ENCODE data around the gene ESR1. TPM values are rescaled to one million over a fixed set of nuclear protein-coding genes. Genes with fewer than 3 reads are reported as not detected.

Gene ESR1
- total RNA-seq, 4 donors from 2014 or later, result 0.83 to 1.8 (median 1.3) TPM

GRCh38 chr6:152096863-152097496 is 289.5 kb downstream of the ESR1 start:
- H3K4me1 ChIP-seq, result peaks cover 0 to 17% (median 10%) of the 10 kb centered on the region in 4 donors
- H3K9me3 ChIP-seq, result no peaks in the 10 kb centered on the region
- peak; percentile 3 for DNase-seq (ENCODE audit: extremely low spot score)
- H3K27me3 ChIP-seq, result no peaks in the 10 kb centered on the region
- H3K27ac ChIP-seq (replicated peaks in 1 of 4), result no peak overlapping the region
- H3K4me3 ChIP-seq, result no peak overlapping the region
- TF ChIP-seq EP300 (IDR thresholded peaks at IDR 0.05) (no peak), CTCF (IDR thresholded peaks at IDR 0.05) (no peak), POLR2AphosphoS5 (IDR thresholded peaks at IDR 0.05) (no peak), POLR2A (IDR thresholded peaks at IDR 0.05; ENCODE audit: low read depth) (no peak)
- 66% methylated on average over 5 of the region's 5 CpGs for WGBS
- intact Hi-C loops (cut with DNase I), result no loop called here
- H3K36me3 ChIP-seq, result no peaks in the 10 kb centered on the region

- TF ChIP-seq CTCF (IDR thresholded peaks at IDR 0.05), result no peak
- no peak for TF ChIP-seq POLR2AphosphoS5 (IDR thresholded peaks at IDR 0.05)
- Histone ChIP-seq H3K9me3 (no peaks in the 10 kb centered on the region), H3K27me3 (no peaks in the 10 kb centered on the region), H3K4me3 (no peak overlapping the region), H3K36me3 (no peaks in the 10 kb centered on the region), H3K4me1 (peaks cover 0 to 17% (median 10%) of the 10 kb centered on the region in 4 donors), H3K27ac (replicated peaks in 1 of 4) (no peak overlapping the region)
- no peak for DNase-seq (ENCODE audit: extremely low spot score)
- intact Hi-C loops (cut with DNase I), result no loop called here
- WGBS, result 94% methylated on average over 13 of the region's 14 CpGs
Observed at GRCh38 chr6:152098683-152099082, 291.2 kb downstream of the ESR1 start.

- intact Hi-C loops (cut with DNase I), result no loop called here
- WGBS, result 95% methylated on average over 4 of the region's 4 CpGs
- peaks cover 0 to 15% (median 9%) of the 10 kb centered on the region in 4 donors for H3K4me1 ChIP-seq
- H3K9me3 ChIP-seq, result no peaks in the 10 kb centered on the region
- peak overlapping the region in 2 of 4 donors; percentile 5 to 42 for H3K27ac ChIP-seq (replicated peaks in 1 of 4)
- DNase-seq (ENCODE audit: extremely low spot score), result peak; percentile 75
- no peak overlapping the region for H3K4me3 ChIP-seq
- H3K36me3 ChIP-seq, result no peaks in the 10 kb centered on the region
- TF ChIP-seq EP300 (IDR thresholded peaks at IDR 0.05) (no peak), POLR2A (IDR thresholded peaks at IDR 0.05; ENCODE audit: low read depth) (no peak), CTCF (IDR thresholded peaks at IDR 0.05) (no peak), POLR2AphosphoS5 (IDR thresholded peaks at IDR 0.05) (no peak)
- H3K27me3 ChIP-seq, result no peaks in the 10 kb centered on the region
Observed at GRCh38 chr6:152099446-152100182, 292.1 kb downstream of the ESR1 start.

GRCh38 chr6:152100183-152100618 is 292.7 kb downstream of the ESR1 start:
- no peaks in the 10 kb centered on the region for H3K9me3 ChIP-seq
- TF ChIP-seq POLR2AphosphoS5 (IDR thresholded peaks at IDR 0.05), result no peak
- no peak for TF ChIP-seq CTCF (IDR thresholded peaks at IDR 0.05)
- TF ChIP-seq POLR2A (IDR thresholded peaks at IDR 0.05; ENCODE audit: low read depth), result no peak
- no peaks in the 10 kb centered on the region for H3K27me3 ChIP-seq
- DNase-seq (ENCODE audit: extremely low spot score), result peak; percentile 80
- peaks cover 0 to 10% (median 7%) of the 10 kb centered on the region in 4 donors for H3K4me1 ChIP-seq
- H3K27ac ChIP-seq (replicated peaks in 1 of 4), result peak overlapping the region in 2 of 4 donors; percentile 5 to 42
- intact Hi-C loops (cut with DNase I), result no loop called here
- H3K36me3 ChIP-seq, result no peaks in the 10 kb centered on the region
- WGBS, result 53% methylated on average over 4 of the region's 7 CpGs
- H3K4me3 ChIP-seq, result no peak overlapping the region

Measured in esophagus muscularis mucosa (tissue), 4 donors.